WI38 (cell line): ENCODE results near the gene MS4A4A.

Source experiments
- H3K4me3 ChIP-seq: 2 replicates; pipeline ENCODE4 v1.5.1; 2011; ENCODE audit warnings: low read depth, mild to moderate bottlenecking, control low read depth, low read length
- TF ChIP-seq, protein P1 (sequence below): IDR thresholded peaks from 2 replicates; pipeline ENCODE4 v1.5.1; 2012; ENCODE audit warnings: low read depth, mild to moderate bottlenecking, control low read depth, low read length

The MS4A4A gene

DNA sequence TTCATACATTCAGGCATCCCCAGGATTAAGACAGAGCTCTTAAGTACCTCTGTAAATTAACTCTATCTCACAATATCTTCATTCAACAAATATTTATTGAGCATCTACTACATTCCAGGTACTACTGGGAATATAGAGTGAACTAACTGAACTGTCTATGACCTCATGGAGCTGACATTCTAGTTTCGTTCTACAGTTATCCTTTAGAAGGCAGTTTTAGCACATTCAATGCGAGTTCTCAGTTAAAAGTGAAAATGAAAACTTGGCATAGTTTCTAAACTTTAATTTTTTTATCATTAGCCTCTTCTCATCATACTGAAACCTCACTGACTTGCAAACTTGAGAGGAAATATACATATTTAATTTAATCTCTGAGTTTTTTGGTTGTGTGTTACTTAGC, 35.9 kb downstream of the MS4A4A start:
- no peak overlapping the region for H3K4me3 ChIP-seq
- TF ChIP-seq, protein P1, sequence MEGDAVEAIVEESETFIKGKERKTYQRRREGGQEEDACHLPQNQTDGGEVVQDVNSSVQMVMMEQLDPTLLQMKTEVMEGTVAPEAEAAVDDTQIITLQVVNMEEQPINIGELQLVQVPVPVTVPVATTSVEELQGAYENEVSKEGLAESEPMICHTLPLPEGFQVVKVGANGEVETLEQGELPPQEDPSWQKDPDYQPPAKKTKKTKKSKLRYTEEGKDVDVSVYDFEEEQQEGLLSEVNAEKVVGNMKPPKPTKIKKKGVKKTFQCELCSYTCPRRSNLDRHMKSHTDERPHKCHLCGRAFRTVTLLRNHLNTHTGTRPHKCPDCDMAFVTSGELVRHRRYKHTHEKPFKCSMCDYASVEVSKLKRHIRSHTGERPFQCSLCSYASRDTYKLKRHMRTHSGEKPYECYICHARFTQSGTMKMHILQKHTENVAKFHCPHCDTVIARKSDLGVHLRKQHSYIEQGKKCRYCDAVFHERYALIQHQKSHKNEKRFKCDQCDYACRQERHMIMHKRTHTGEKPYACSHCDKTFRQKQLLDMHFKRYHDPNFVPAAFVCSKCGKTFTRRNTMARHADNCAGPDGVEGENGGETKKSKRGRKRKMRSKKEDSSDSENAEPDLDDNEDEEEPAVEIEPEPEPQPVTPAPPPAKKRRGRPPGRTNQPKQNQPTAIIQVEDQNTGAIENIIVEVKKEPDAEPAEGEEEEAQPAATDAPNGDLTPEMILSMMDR = no peak

DNA sequence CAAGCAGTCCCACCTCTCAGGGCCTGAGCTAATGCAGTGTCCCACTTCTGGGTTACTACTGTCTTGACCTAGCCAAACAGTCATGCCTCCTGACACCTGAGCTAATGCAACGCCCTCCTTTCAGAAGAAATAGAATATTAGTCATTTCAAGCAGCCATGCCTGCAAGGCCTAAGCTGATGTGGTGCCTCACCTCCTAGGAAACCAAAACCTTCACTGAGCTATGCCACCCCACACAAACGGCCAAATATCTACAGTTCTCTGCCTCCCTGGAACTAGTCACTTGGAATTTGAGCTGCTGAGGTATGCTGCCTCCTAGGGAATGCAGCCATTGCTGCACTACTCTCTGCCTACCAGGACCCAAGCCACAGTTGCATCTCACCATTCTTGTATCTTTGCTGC, 38.3 kb downstream of the MS4A4A start:
- TF ChIP-seq, protein P1 = no peak

DNA sequence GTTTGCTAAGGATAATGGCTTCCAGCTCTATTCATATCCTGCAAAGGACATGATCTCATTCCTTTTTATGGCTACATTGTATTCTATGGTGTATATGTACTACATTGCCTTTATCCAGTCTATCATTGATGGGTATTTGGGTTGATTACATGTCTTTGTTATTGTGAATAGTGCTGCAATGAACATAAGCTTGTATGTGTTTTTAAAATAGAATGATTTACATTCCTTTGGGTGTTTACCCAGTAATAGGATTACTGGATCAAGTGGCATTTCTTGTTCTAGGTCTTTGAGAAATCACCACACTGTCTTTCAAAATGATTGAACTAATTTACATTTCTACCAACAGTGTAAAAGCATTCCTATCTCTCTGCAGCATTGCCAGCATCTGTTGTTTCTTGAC, 40.6 kb downstream of the MS4A4A start:
- H3K4me3 ChIP-seq = no peak overlapping the region
- TF ChIP-seq, protein P1 = no peak

More for the DNA sequence above, 38.3 kb downstream of the MS4A4A start:
- H3K4me3 ChIP-seq = no peak overlapping the region

DNA sequence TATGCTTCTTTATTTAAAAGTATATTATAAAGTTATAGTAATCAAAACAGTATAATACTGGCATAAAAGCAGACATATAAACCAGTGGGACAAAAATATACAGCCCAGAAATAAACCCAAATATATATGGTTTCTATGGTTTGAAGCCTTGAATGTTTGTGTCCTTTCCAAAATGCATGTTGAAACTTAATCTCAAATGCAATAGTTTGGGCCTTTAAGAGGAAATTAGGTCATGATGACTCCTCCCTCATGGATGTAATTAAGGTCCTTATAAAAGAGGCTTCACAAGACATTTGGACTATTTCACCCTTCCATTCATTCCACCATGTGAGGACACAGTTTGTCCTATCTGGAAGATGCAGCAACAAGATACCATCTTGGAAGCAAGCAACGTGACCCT, 46.5 kb downstream of the MS4A4A start, which contains the start of gene MS4A6E:
Gene MS4A6E (plus strand): TSS at position 301 of the 400 bp plus-strand sequence. CDS start 7,641 bp downstream, outside the sequence.
- TF ChIP-seq, protein P1 = no peak
- H3K4me3 ChIP-seq = no peak within 1 kb of the TSS

DNA sequence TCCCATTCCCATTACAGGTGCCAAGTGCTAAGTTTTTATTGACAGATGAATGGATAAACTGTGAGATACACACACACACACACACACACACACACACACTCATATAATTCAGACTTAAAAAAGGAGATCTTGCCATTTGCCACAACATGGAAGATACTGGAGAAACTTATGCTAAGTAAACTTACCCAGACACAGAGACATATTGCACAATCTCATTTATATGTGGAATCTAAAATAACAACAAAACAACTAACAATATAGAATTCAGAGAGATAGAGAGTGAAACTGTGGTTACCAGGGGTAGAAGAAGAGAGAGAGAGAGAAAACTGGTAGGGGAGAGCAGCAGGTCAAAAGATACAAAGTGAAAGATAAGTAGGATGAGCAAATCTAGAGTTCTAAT, 48.0 kb downstream of the MS4A4A start:
- TF ChIP-seq, protein P1 = no peak
- H3K4me3 ChIP-seq = no peak overlapping the region

DNA sequence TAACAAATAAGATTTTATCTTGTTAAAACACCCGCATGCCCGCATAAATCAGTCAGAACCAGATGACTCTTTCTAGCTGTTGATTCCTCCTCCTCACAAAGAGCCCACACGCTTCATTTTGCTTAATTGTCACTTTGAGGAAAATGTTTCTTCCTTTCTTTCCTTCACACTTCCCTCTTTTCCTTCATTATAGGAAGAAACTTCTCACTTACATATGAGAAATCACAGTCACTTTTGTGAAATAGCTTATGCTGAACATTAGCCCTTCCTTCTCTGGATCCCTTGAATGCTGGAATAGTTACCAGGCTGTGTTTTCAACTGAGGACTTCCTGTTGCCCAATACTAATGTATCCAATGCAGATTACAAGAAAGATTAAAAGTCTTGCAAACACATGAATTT, 52.4 kb downstream of the MS4A4A start:
- H3K4me3 ChIP-seq = no peak overlapping the region
- TF ChIP-seq, protein P1 = no peak

- TF ChIP-seq, protein P1 = peak; percentile 60
- no peak overlapping the region for H3K4me3 ChIP-seq
Measured at GRCh38 chr11:60334005-60334620, 53.6 kb downstream of the MS4A4A start.
